ENCODE data around the gene TMF1. TPM values are rescaled to one million over a fixed set of nuclear protein-coding genes. Genes with fewer than 3 reads are reported as not detected.
A peak's percentile ranks its signal among the peaks of the same experiment; 100 is the strongest.

Gene TMF1
- total and polyA plus RNA-seq, 2 of the 8 experiments (the other 6 are each of a cell fraction or from before 2014, with no cell fraction given), result 1.4 to 18.3 TPM

DNA sequence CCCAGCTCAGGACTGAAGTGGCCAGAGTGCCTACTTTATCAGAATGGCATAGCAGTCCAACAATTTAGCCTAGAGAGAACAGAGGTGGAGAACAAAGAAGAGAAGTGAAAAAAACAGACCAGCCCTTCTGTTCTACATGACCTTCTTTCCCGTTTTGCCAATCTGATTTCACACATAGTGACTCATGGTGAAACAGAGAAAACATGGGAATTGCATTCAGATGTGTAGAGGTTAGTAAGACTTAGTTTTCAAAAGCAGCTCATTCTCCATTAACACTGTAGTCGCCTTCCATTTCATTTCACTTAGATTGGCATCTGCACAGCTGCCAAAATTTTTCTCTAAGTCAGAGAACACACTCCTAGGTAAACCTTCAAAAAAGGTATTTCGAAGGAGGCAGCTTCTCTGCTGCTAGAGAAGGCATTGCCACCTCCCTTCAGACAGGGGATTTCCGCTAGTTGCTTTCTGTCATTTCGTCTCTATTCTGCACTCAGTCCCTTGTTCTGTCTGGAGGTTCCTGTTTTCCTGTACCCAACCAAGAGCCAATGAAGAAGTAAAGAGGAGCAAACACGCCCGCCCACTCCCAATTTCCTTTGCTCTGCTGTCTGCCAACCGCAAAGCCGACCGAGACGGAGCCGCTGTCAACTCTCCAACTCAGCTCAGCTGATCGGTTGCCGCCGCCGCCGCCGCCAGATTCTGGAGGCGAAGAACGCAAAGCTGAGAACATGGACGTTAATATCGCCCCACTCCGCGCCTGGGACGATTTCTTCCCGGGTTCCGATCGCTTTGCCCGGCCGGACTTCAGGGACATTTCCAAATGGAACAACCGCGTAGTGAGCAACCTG, 32.4 kb upstream of the TMF1 start, which contains the start of gene ARL6IP5 (continued):
- TF ChIP-seq BCL11A (IDR thresholded peaks at IDR 0.05; ENCODE audit: low read depth in 2 of 2, low read length in 2 of 2) (no peak), NRF1 (IDR thresholded peaks at IDR 0.05; ENCODE audit: low read depth, low read length) (no peak), NANOG (IDR thresholded peaks at IDR 0.05; ENCODE audit: insufficient read depth, low read depth, low read length, poor library complexity, severe bottlenecking) (peak; percentile 68), POU5F1 (IDR thresholded peaks at IDR 0.05; ENCODE audit: low read depth, low read length) (no peak), GABPA (IDR thresholded peaks at IDR 0.05; ENCODE audit: borderline replicate concordance, insufficient read depth, low read length) (no peak), GTF2F1 (IDR thresholded peaks at IDR 0.05; ENCODE audit: borderline replicate concordance, low read depth, low read length) (no peak), YY1 (IDR thresholded peaks at IDR 0.05; ENCODE audit: low read depth, low read length) (peak; percentile 67; the same call in 1 of the 2 replicates), POLR2A (IDR thresholded peaks at IDR 0.05; ENCODE audit: control extremely low read depth in 1 of 2, low read depth in 2 of 2, low read length in 2 of 2) (no peak), CBX5 (IDR thresholded peaks at IDR 0.05; ENCODE audit: low read depth, low read length) (no peak), CBX8 (IDR thresholded peaks at IDR 0.05; ENCODE audit: borderline replicate concordance, low read depth, low read length) (no peak), PHF8 (conservative IDR thresholded peaks at IDR 0.05; ENCODE audit: low read depth, low read length) (no peak), CREB1 (IDR thresholded peaks at IDR 0.05) (no peak), ZNF274 (IDR thresholded peaks at IDR 0.05; ENCODE audit: borderline replicate concordance, extremely low read depth, low read length) (no peak), BRCA1 (IDR thresholded peaks at IDR 0.05; ENCODE audit: low read depth, low read length) (no peak), SIRT6 (IDR thresholded peaks at IDR 0.05; ENCODE audit: low read length) (no peak), EZH2 (IDR thresholded peaks at IDR 0.05; ENCODE audit: low read depth, low read length, severe bottlenecking) (no peak), TAF1 (IDR thresholded peaks at IDR 0.05; ENCODE audit: low read depth, low read length) (peak; percentile 42), MAFK (IDR thresholded peaks at IDR 0.05; ENCODE audit: low read depth, low read length) (no peak), RNF2 (IDR thresholded peaks at IDR 0.05; ENCODE audit: borderline replicate concordance, low read depth, low read length, missing control alignments, poor library complexity, severe bottlenecking) (no peak), CEBPB (IDR thresholded peaks at IDR 0.05; ENCODE audit: low read depth, low read length) (no peak), EP300 (IDR thresholded peaks at IDR 0.05; ENCODE audit: borderline replicate concordance in 1 of 2, low read depth in 2 of 2, low read length in 2 of 2) (peak in 1 of 2 experiments; percentile 34; a peak in 1 of 3 replicates)

Data from H1 (cell line).